Glutamatergic neuron (in vitro differentiated cells): ENCODE measurements around the gene RASL10A. TPM values are rescaled to one million over a fixed set of nuclear protein-coding genes. Genes with fewer than 3 reads are reported as not detected.

ENCODE experiments used
- DNase-seq: peaks from one replicate; pipeline ENCODE4 v3.0.0; 2022
- H3K27ac Mint-ChIP-seq: one replicate; pipeline ENCODE4 v1.8.0; 2020; ENCODE audit warnings: mild to moderate bottlenecking, mixed read lengths, inconsistent platforms; ENCODE audit not compliant: unreplicated experiment
- H3K27me3 Mint-ChIP-seq: one replicate; pipeline ENCODE4 v1.8.0; 2020; ENCODE audit warnings: mild to moderate bottlenecking, moderate library complexity, mixed read lengths, inconsistent platforms; ENCODE audit not compliant: unreplicated experiment
- H3K36me3 Mint-ChIP-seq: one replicate; pipeline ENCODE4 v1.8.0; 2020; ENCODE audit warnings: mild to moderate bottlenecking, mixed read lengths, inconsistent platforms; ENCODE audit not compliant: unreplicated experiment
- H3K4me1 Mint-ChIP-seq: one replicate; pipeline ENCODE4 v1.8.0; 2020; ENCODE audit warnings: mild to moderate bottlenecking, low read depth, mixed read lengths, inconsistent platforms; ENCODE audit not compliant: unreplicated experiment
- H3K4me3 Mint-ChIP-seq: one replicate; pipeline ENCODE4 v1.8.0; 2020; ENCODE audit warnings: mild to moderate bottlenecking, mixed read lengths, inconsistent platforms; ENCODE audit not compliant: unreplicated experiment
- H3K9me3 Mint-ChIP-seq: one replicate; pipeline ENCODE4 v1.8.0; 2020; ENCODE audit warnings: mild to moderate bottlenecking, moderate library complexity, mixed read lengths, inconsistent platforms; ENCODE audit not compliant: unreplicated experiment
- total RNA-seq: library from RNA; stranded (reverse); fragmentation: NEBNext Ultra II Directional; extraction: Animal tissue kit (Norgen Biotek cat#: 25700); gene quantifications from one replicate; pipeline ENCODE4 v1.2.1, GENCODE V29; 2021; ENCODE audit not compliant: unreplicated experiment
- TF ChIP-seq, protein P1 (sequence below): fragments of 200-600 bp; sonication (generic); IDR thresholded peaks from one replicate; pipeline ENCODE4 v1.5.0; 2021; ENCODE audit not compliant: partially characterized antibody, unreplicated experiment

The RASL10A gene
- total RNA-seq, 1 donor from 2014 or later = 1.3 TPM

DNA sequence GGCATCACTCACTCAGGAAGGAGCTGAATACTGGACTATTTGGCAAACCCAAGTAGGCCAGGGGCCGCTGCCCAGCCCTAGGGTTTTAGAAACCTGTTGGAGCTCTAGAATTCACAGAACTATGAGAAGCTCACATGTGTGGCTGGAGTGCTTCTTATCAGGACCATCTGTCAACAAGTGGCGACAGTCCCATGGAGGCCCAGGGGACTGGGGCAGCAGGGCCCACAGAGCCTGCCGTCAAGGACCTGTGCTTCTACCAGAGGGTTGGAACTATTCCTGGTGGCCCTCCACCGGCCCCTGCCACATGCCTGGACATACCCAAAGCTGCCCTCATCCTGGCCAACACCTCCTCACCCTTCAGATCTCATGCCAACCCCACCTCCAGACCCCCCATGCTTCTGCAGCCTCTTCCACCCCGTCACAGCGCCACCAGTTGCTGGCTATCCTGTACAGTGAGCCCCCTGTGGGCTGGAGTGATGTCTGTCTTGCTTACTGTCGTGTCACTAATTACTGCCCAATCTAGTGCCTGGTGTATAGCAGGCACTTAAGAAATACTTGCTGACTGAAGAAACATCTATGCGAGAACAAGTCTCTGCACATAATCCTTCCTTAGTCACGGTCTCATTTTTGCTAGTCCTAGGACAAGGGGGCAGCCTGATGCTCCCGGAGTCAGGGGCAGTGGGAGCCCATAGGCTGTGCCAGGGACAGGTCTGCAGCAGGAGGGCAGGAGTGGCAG is 27.2 kb upstream of the RASL10A start:
- Mint-ChIP-seq H3K36me3 (peaks cover 8% of the 10 kb centered on the region), H3K4me1 (peaks cover 31% of the 10 kb centered on the region), H3K27ac (peak overlapping the region; percentile 69), H3K4me3 (no peak overlapping the region), H3K9me3 (peaks cover 4% of the 10 kb centered on the region), H3K27me3 (peaks cover 8% of the 10 kb centered on the region)
- DNase-seq = no peak
- TF ChIP-seq, protein P1, sequence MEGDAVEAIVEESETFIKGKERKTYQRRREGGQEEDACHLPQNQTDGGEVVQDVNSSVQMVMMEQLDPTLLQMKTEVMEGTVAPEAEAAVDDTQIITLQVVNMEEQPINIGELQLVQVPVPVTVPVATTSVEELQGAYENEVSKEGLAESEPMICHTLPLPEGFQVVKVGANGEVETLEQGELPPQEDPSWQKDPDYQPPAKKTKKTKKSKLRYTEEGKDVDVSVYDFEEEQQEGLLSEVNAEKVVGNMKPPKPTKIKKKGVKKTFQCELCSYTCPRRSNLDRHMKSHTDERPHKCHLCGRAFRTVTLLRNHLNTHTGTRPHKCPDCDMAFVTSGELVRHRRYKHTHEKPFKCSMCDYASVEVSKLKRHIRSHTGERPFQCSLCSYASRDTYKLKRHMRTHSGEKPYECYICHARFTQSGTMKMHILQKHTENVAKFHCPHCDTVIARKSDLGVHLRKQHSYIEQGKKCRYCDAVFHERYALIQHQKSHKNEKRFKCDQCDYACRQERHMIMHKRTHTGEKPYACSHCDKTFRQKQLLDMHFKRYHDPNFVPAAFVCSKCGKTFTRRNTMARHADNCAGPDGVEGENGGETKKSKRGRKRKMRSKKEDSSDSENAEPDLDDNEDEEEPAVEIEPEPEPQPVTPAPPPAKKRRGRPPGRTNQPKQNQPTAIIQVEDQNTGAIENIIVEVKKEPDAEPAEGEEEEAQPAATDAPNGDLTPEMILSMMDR = no peak

DNA sequence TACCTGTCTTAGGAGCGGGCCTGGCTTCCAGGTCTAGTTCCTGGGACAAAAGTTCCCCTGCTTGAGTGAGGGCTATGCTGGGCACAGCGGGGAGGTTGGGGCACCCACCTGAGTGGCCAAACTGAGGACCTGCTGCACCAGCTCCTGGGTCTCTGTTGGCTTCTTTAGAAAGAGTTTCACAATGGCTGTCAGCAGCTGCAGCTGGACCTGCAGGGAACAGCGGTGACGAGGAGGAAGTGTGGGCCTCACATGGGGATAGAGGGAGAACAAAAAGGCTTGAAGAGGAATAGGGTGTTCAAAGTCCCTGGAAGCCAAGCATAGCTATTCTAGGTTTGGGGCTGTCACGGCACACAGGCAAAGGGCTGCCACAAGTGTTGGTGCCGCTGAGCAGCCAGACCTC is 26.7 kb upstream of the RASL10A start:
- peaks cover 8% of the 10 kb centered on the region for H3K36me3 Mint-ChIP-seq

DNA sequence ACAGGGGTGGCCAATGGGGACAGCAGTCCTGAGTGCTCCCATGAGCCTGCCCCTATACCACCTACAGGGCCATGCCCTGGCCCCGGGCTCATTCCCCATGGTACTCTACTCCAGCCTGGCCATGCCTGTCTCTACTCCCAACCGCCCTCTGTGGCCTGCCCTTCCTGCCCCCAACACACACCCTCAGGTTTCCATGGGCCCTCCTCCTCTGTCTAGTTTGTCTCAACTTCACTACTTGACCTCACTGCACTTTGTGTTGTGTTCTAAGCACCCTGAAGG is 26.3 kb upstream of the RASL10A start:
- Mint-ChIP-seq H3K36me3 (peaks cover 8% of the 10 kb centered on the region), H3K27ac (no peak overlapping the region), H3K4me1 (peaks cover 23% of the 10 kb centered on the region), H3K9me3 (peaks cover 4% of the 10 kb centered on the region), H3K4me3 (no peak overlapping the region), H3K27me3 (peaks cover 10% of the 10 kb centered on the region)
- no peak for DNase-seq
- TF ChIP-seq, protein P1 = no peak

More for the DNA sequence above, 26.7 kb upstream of the RASL10A start:
- peaks cover 4% of the 10 kb centered on the region for H3K9me3 Mint-ChIP-seq
- H3K27ac Mint-ChIP-seq = no peak overlapping the region
- peaks cover 8% of the 10 kb centered on the region for H3K27me3 Mint-ChIP-seq
- TF ChIP-seq, protein P1 = no peak
- H3K4me1 Mint-ChIP-seq = peaks cover 27% of the 10 kb centered on the region
- peak overlapping the region; percentile 30 for H3K4me3 Mint-ChIP-seq
- DNase-seq = no peak

DNA sequence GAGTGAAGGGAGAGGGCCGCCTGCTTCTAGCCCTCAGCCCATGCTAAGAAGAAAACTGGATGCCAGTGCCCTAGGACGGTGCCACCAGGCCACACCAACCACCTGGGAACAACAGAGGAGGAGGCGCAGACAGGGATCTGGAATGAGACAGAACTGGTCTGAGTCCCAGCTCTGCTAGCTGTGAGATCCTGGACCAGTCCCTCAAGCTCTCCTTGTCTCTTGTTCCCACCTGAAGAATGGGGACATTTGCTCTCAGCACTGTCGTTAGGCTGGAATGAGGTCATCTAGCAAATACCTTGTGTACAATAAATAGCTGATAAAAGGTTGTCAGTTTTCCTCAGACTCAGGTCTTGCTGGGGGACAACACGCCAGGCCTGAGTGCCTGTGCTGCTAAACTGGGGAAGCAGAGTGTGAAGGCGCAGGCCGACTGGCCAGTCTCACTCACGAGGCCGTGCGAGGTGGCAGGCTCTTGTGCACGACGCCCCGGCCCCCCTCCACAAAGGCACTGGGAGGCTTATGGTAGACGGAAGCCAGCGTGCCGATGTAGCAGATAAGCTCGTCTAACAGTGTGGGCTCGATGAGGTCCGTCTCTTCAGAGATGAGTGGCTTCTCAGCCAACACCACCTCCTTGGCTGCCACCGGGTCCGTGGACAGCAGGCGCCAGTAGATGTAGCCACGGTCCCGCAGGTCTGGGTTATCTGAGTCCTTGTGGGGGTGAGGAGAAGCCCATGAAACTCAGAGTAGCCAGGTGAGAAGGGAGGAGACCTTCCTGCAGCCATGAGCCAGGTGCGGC is 25.8 kb upstream of the RASL10A start:
- TF ChIP-seq, protein P1 = no peak
- Mint-ChIP-seq H3K4me3 (no peak overlapping the region), H3K36me3 (peaks cover 8% of the 10 kb centered on the region), H3K4me1 (peaks cover 19% of the 10 kb centered on the region), H3K27ac (no peak overlapping the region), H3K9me3 (peaks cover 4% of the 10 kb centered on the region), H3K27me3 (peaks cover 10% of the 10 kb centered on the region)
- no peak for DNase-seq

DNA sequence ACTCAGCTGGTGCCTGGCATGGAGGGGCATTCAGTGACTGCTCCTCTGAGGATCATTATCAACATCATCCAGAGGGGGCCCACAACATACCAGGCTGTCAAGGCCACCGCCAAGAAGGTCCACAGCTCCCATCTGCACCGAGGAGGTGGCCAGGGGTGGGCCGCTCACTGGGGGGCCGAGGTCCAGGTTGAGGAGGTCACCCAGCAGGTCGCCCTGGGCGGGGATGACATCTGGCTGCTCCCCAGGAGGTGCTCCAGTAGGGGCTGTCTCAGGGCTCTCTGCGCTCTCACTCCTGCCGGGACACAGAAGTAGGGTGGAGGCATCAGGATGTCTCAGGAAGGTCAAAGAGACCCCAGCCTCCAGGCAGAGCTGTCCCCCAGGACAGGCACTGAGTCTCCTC is 25.1 kb upstream of the RASL10A start:
- DNase-seq = no peak
- Mint-ChIP-seq H3K27me3 (peaks cover 10% of the 10 kb centered on the region), H3K9me3 (peaks cover 4% of the 10 kb centered on the region), H3K4me3 (no peak overlapping the region), H3K4me1 (peaks cover 15% of the 10 kb centered on the region), H3K27ac (no peak overlapping the region), H3K36me3 (peaks cover 8% of the 10 kb centered on the region)
- TF ChIP-seq, protein P1 = no peak
